DND-41 (cell line): Measurements from ENCODE around the gene ZCCHC9.

ENCODE experiments used
- CTCF ChIP-seq: IDR thresholded peaks from 2 replicates; pipeline ENCODE4 v1.5.1; 2012; ENCODE audit warnings: borderline replicate concordance, low read length, moderate library complexity, mild to moderate bottlenecking; ENCODE audit not compliant: poor library complexity, severe bottlenecking; ENCODE audit errors: extremely low read depth
- EZH2 ChIP-seq: IDR thresholded peaks from 3 replicates; pipeline ENCODE4 v1.6.1; 2012; ENCODE audit warnings: borderline replicate concordance, low read depth, mild to moderate bottlenecking, moderate library complexity, low read length, inconsistent platforms; ENCODE audit not compliant: severe bottlenecking

- TF ChIP-seq CTCF, result no peak
- TF ChIP-seq EZH2, result no peak
Observed at GRCh38 chr5:81269751-81270393, 31.5 kb upstream of the ZCCHC9 start.
